ELR (cell line): ENCODE measurements around the gene CDC37L1.
A peak's percentile ranks its signal among the peaks of the same experiment; 100 is the strongest.
"Not testable (repeated sequence)": the region's sequence is repeated elsewhere in the genome, so short reads cannot be mapped to it uniquely, and the experiment has no call there.

Source experiments
- DNase-seq: peaks from one replicate; pipeline ENCODE4 v3.0.0-alpha.2; 2015; ENCODE audit warnings: low read depth

Gene CDC37L1

GRCh38 chr9:4754530-4754929 lies 75.2 kb downstream of the CDC37L1 start:
- DNase-seq: not testable (repeated sequence)

DNA sequence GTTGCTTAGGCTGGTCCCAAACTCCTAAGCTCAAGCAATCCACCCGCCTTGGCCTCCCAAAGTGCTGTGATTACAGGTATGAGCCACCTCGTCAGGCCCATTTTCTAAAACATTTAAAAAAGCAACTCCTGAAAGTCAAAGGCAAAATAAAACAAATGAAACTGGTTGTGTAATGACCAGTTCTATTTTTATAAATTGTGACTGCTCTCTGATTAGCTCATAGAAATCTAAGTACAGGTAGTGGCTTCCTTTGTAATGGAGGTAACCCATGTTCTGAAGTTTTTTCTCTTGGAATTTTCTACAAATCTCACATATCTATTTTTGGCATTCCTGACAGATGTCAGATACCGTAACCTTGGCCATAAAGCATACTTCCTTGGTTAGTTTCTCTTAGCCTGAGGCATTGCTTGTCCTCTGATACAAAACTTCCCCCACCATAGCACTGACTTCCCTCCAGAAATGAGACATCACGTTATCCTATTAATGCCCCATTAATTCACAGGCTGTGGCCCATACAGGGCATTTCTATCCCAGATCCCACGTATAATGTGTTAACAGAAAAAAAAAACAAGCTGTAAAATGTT lies 75.7 kb downstream of the CDC37L1 start:
- peak; percentile 62 for DNase-seq

- DNase-seq: no peak
Observed at GRCh38 chr9:4756420-4756819, 77.1 kb downstream of the CDC37L1 start.
